Measurements from ENCODE around the gene HDAC10.

HDAC10 gene

DNA sequence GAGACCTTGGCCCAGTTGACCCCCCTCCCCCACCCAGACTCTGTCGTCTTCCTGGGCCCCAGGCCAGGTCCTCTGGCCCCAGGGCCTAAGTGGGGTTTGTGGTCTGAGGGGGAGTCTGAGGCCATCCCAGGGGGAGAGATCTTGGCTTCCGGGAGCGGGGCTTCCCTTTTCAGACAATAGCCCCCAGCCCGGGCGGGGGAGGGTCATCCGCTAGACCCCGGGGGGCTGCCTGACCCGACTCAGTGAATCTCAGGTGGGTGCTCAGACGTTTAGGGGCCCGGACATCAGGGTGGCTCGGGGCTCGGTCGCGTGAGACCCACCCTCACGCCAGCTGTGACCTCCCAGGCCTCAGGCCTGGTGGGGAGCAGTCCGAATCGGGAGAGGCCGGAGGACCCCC, 18.5 kb upstream of the HDAC10 start:
- DNase-seq, result no peak

GRCh38 chr22:50268655-50269113, 17.6 kb upstream of the HDAC10 start:
- DNase-seq, result peak in 1 of 2 experiments; percentile 14

DNA sequence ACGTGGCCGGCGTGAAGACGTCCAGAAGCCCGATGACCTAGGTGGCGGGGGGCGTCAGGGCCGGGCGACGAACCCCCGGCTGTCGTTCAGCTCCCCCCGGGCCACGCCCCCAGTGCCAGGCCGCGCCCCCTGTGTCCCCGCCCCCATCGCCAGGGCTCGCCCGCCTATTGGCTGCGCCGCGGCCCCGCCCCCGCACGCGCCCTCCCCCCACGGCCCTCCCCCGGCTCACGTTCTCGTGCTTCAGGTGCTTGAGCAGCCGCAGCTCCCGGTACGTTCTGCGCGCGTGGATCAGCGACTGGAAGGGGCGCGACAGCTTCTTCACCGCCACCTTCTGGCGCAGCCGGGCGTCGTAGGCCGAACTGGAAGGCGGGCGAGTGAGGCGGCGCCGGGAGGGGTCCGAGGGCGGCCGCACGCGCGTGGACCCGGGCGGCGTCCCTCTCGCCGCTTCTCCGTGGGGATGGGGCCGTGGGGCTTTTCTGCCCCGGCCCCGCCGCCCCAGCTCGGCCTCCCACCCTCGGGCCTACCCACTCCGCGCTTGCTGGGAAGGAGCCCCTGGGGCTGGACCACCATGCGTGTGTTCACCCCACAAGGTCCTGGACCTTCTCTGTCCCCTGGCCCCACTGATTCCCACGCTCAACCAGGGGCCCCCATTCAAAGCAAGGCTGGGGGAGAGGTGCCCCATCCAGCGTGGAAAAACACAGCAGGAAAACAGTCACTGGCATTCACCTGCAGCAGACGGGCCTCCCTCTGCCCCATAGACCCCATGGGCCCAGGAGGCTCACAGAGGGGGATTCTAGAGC, 16.7 kb upstream of the HDAC10 start:
- DNase-seq, result no peak

GRCh38 chr22:50266994-50267393, 15.9 kb upstream of the HDAC10 start:
- no peak for DNase-seq

GRCh38 chr22:50264946-50265669, 14.0 kb upstream of the HDAC10 start:
- DNase-seq, result no peak

DNA sequence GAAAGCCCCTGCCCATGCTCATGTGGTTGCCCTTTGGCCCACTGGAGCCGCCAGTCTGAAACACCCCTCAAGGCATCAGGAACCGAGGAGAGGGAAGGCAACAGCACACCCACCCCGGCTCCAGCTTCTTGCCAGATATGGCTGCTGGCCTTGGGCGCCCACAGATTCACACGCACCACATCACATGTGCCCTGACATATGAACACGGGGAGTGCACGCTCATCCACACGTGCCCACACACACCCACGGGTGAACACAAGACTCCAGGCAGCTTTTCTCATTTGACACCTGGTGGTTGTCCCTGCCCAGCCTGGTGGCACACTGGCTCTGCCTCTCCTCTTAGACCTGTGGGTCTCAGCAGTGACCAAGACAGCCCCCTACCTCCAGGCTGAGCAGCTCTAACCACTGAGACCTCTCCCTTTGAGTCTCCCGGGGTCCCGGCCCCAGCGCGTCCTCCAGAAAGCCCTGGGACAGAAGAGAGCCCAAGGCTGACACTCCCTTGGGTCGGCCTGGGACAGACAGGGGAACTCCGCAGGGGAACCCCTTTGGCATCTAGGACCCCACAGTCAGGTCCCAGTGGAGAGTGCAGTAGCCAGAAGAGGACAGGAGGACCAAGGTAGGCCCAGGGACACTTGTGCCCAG, 13.2 kb upstream of the HDAC10 start:
- DNase-seq, result no peak

DNA sequence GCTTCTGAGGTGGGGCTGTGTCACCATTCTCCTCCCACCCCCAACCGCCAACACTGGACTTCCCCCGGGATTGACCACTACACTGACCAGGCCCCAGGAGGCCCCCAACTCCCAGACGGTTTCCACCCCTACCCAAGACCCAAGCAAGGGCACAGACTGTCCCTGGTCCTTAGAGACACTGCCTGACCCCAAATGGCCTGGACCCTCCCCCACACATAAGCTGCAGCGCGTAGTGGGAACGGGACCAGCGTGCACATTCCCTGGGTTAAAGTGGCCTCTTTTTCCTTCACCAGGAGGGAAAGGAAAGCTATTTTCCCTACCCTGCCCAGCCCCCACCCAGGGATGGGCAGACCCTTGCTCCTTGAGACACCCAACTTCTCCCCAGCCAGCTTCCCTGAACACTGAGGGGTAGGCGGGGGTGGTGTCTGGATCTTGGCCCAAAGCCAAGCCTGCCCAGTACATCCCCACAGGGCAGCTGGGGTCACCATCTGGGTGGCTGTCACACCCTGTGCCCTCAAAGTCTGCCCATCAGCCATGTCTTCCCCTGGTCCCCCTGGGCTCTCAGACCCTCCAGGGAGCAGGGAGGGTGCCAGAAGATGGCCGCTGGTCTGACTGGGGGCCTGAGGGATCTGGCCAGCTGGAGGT, 12.0 kb upstream of the HDAC10 start:
- DNase-seq, result no peak

- no peak for DNase-seq
Observed at GRCh38 chr22:50262460-50262911, 11.4 kb upstream of the HDAC10 start.

DNA sequence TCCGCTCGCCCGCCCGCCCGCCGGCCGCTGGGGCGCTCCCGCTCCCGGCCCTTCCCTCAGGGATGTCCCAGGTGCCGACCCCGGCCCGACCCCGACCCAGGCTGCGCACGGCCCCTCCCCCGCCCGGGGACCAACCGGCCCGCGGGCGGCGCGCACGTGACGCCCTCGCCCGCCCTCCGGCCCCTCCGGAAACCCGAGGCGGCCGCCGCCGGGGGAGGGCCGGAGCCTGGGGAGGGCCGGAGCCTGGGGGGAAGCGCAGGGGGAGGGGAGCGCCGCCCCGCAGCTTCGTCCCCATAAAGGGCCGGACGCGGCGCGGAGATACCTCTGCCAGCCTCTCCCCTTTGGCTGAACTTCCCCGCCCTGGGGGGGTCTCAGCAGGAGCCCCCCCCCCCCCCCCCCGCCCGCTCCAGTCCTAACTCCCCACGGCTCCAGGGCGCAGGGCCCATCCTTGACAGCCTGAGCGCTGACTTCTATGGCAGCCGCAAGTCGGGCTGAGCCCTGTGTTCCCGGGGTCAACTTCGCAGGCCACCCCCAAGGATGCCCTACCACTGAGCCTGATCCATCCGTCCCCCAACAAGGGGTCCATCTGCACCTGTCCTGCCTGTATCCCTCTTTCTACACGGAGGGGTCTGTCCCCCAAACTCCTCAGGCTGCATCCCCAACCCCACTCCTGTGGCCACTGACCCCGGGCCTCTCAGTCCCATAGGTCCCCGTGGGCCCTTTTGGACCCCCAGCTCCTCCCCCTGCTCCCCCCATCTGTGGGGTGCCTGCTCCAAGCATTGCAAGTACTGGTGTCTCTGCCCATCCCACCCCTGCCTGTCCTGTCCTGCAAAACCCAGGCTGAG, 10.8 kb upstream of the HDAC10 start, which contains the start of gene MAPK12:
MAPK12 (minus strand) TSS at position 69 of the 845 bp plus-strand sequence. CDS start 174 bp downstream, outside the sequence.
- peak; percentile 30 to 50 for DNase-seq

GRCh38 chr22:50260801-50261614, 9.9 kb upstream of the HDAC10 start:
- DNase-seq, result peak; percentile 15 to 26

- no peak for DNase-seq
Observed at GRCh38 chr22:50260434-50260800, 9.4 kb upstream of the HDAC10 start.

DNA sequence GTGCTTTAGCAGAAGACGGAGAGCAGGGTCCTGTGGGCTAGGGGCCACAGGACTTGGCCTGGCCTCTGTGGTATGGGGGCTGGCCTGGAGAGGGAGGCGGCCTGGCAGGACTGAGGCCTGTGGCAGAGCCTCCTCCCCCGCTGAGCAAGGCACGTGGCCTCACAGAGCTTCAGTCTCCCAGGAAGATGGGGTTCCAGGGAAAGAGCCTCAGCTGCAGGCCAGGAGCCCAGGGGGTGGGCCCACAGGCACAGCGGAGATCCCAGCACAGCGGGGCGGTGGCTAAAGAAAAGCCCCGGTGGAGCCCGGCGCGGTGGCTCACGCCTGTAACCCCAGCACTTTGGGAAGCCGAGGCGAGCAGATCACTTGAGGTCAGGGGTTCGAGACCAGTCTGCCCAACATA, 8.2 kb upstream of the HDAC10 start:
- no peak for DNase-seq

- no peak for DNase-seq
Observed at GRCh38 chr22:50258361-50259292, 7.6 kb upstream of the HDAC10 start.

- DNase-seq, result no peak
Observed at GRCh38 chr22:50257451-50258360, 6.6 kb upstream of the HDAC10 start.

DNA sequence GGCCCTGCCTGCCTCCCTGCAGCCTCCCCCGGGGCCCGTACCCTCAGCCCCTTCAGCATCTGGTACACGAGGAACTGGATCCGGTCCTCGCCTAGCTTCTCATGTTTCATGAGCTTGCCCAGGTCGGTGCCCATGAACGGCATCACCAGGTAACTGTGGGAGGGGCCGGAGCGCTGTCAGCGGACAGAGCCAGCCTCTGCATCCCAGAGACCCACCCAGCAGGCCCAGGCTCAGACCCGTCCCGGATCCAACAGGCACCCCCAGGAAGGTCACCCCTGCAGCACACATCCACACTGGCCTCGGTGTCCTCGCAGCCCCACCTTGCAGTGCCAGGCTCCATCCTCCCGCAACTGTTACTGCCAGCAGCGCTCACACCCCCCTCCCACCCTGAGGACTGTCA, 6.0 kb upstream of the HDAC10 start:
- DNase-seq, result no peak

GRCh38 chr22:50256258-50256862, 5.3 kb upstream of the HDAC10 start:
- DNase-seq, result no peak

DNA sequence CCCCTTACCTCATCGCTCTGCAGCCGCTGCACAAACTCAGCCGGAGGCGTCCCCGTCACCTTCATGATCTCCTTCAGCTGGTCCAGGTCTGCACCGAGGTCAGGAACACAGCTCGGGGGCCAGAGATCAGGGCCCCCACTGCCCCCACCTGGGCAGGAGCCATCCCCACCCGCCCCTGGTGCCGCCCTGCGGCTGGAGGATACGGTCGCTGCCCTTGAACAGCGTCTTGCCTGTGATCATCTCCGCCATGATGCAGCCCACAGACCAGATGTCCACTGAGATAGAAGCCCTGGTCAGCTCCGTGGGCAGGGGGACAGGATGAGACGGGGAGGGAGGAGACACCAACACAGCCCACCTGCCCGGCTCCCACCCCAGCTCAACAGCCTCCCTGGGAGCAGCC, 4.5 kb upstream of the HDAC10 start:
- DNase-seq, result no peak

GRCh38 chr22:50255099-50255498, 4.0 kb upstream of the HDAC10 start:
- no peak for DNase-seq

All from NCI-H2081 (cell line).